Neural cell (in vitro differentiated cells): ENCODE results near the gene FAM228B. TPM values are rescaled to one million over a fixed set of nuclear protein-coding genes. Genes with fewer than 3 reads are reported as not detected.

Experiments
- H2AFZ ChIP-seq: fragments of 200-600, 300-800 bp; sonication (generic), shearing (Covaris generic); 2 replicates; pipeline ENCODE4 v1.6.0; 2014; ENCODE audit warnings: low read depth, mild to moderate bottlenecking, antibody characterized with exemption, low read length, moderate library complexity
- H3F3A ChIP-seq: fragments of 200-600 bp; shearing (Covaris generic); 2 replicates; pipeline ENCODE4 v1.6.1; 2016; ENCODE audit warnings: mild to moderate bottlenecking, moderate library complexity, mixed read lengths, antibody characterized with exemption, low read length; ENCODE audit not compliant: insufficient read depth, poor library complexity, severe bottlenecking
- H3K27ac ChIP-seq: fragments of 200-600, 300-800 bp; sonication (generic), shearing (Covaris generic); 2 replicates; pipeline ENCODE4 v1.5.1; 2014; ENCODE audit warnings: mild to moderate bottlenecking, low read length, moderate library complexity
- H3K27me3 ChIP-seq: fragments of 300-800, 200-600 bp; sonication (generic), shearing (Covaris generic); 2 replicates; pipeline ENCODE4 v1.6.0; 2014; ENCODE audit warnings: mild to moderate bottlenecking, low read depth, low read length, moderate library complexity; ENCODE audit not compliant: insufficient read depth
- H3K36me3 ChIP-seq: fragments of 300-800, 200-600 bp; sonication (generic), shearing (Covaris generic); 2 replicates; pipeline ENCODE4 v1.5.1; 2014; ENCODE audit warnings: mild to moderate bottlenecking, antibody characterized with exemption, low read length, moderate library complexity; ENCODE audit not compliant: insufficient read depth
- H3K4me2 ChIP-seq: fragments of 300-800, 200-600 bp; sonication (generic), shearing (Covaris generic); 2 replicates; pipeline ENCODE4 v1.6.0; 2014; ENCODE audit warnings: mild to moderate bottlenecking, low read length
- H3K4me3 ChIP-seq: fragments of 300-800, 200-600 bp; sonication (generic), shearing (Covaris generic); 2 replicates; pipeline ENCODE4 v1.5.1; 2014; ENCODE audit warnings: mild to moderate bottlenecking, low read length, moderate library complexity
- H3K79me2 ChIP-seq: fragments of 200-600 bp; shearing (Covaris generic); replicated peaks from 2 replicates; pipeline ENCODE4 v1.6.0; 2014; ENCODE audit warnings: mild to moderate bottlenecking, low read length, moderate library complexity; ENCODE audit not compliant: insufficient read depth
- H3K9ac ChIP-seq: fragments of 300-800, 200-600 bp; sonication (generic), shearing (Covaris generic); 2 replicates; pipeline ENCODE4 v1.6.1; 2016; ENCODE audit warnings: mild to moderate bottlenecking, low read length, mixed read lengths
- H3K9me2 ChIP-seq: fragments of 200-600 bp; shearing (Covaris generic); 2 replicates; pipeline ENCODE4 v1.6.1; 2016; ENCODE audit warnings: mild to moderate bottlenecking, low read length, mixed read lengths; ENCODE audit not compliant: insufficient read depth
- H3K9me3 ChIP-seq: fragments of 200-600, 300-800 bp; sonication (generic), shearing (Covaris generic); 2 replicates; pipeline ENCODE4 v1.6.1; 2016; ENCODE audit warnings: mild to moderate bottlenecking, mixed run types, low read length, moderate library complexity, mixed read lengths
- H4K20me1 ChIP-seq: fragments of 200-600 bp; shearing (Covaris generic); 2 replicates; pipeline ENCODE4 v1.6.1; 2016; ENCODE audit warnings: mild to moderate bottlenecking, mixed run types; ENCODE audit not compliant: insufficient read depth
- CTCF ChIP-seq: fragments of 450-650 bp; IDR thresholded peaks from 2 replicates; pipeline ENCODE4 v1.5.1; 2014; ENCODE audit warnings: antibody characterized with exemption, mild to moderate bottlenecking, moderate library complexity; ENCODE audit not compliant: poor library complexity, severe bottlenecking
- EP300 ChIP-seq: fragments of 450-650 bp; conservative IDR thresholded peaks from 2 replicates; pipeline ENCODE4 v1.6.1; 2014; ENCODE audit warnings: antibody characterized with exemption, mild to moderate bottlenecking, moderate library complexity; ENCODE audit not compliant: poor library complexity, severe bottlenecking
- EZH2 ChIP-seq: fragments of 200-600, 300-800 bp; shearing (Covaris generic), sonication (generic); IDR thresholded peaks from 2 replicates; pipeline ENCODE4 v1.6.1; 2014; ENCODE audit warnings: antibody characterized with exemption, low read length, borderline replicate concordance, mild to moderate bottlenecking; ENCODE audit not compliant: insufficient read depth, poor library complexity, severe bottlenecking
- MXI1 ChIP-seq: fragments of 450-650 bp; conservative IDR thresholded peaks from 2 replicates; pipeline ENCODE4 v1.6.1; 2014; ENCODE audit warnings: antibody characterized with exemption, mild to moderate bottlenecking; ENCODE audit not compliant: poor library complexity, severe bottlenecking
- POLR2AphosphoS5 ChIP-seq: IDR thresholded peaks from 2 replicates; pipeline ENCODE4 v1.6.1; 2012
- RAD21 ChIP-seq: fragments of 450-650 bp; conservative IDR thresholded peaks from 2 replicates; pipeline ENCODE4 v1.6.1; 2014; ENCODE audit warnings: antibody characterized with exemption, mild to moderate bottlenecking, moderate library complexity
- REST ChIP-seq: IDR thresholded peaks from 2 replicates; pipeline ENCODE4 v1.6.1; 2012; ENCODE audit warnings: borderline replicate concordance
- SMC3 ChIP-seq: fragments of 450-650 bp; conservative IDR thresholded peaks from 2 replicates; pipeline ENCODE4 v1.6.1; 2014; ENCODE audit warnings: antibody characterized with exemption, mild to moderate bottlenecking, moderate library complexity; ENCODE audit not compliant: poor library complexity
- TAF1 ChIP-seq: IDR thresholded peaks from 2 replicates; pipeline ENCODE4 v1.6.1; 2012; ENCODE audit warnings: low read depth
- polyA plus RNA-seq: library from polyadenylated mRNA; depleted of rRNA; stranded (reverse); fragments of >200 nt; gene quantifications from 2 replicates; pipeline ENCODE4 v1.2.3, GENCODE V29; 2014

The FAM228B gene
- polyA plus RNA-seq, 1 donor from 2014 or later, result 22.0 TPM

GRCh38 chr2:24075259-24075658 is 48.0 kb upstream of the FAM228B start:
- Histone ChIP-seq H3K9me3 (no peaks in the 10 kb centered on the region), H3K4me2 (peak overlapping the region; percentile 60), H3K4me3 (peak overlapping the region; percentile 83), H3K27ac (no peak overlapping the region), H2AFZ (no peak overlapping the region), H3K9ac (peak overlapping the region; percentile 79), H3K9me2 (no peaks in the 10 kb centered on the region), H3K36me3 (no peaks in the 10 kb centered on the region), H4K20me1 (no peaks in the 10 kb centered on the region), H3F3A (no peaks in the 10 kb centered on the region), H3K79me2 (peaks cover 19% of the 10 kb centered on the region), H3K27me3 (no peaks in the 10 kb centered on the region)
- TF ChIP-seq MXI1 (no peak), EP300 (no peak), POLR2AphosphoS5 (no peak), RAD21 (no peak), REST (no peak), EZH2 (no peak), TAF1 (no peak), SMC3 (no peak), CTCF (no peak)

DNA sequence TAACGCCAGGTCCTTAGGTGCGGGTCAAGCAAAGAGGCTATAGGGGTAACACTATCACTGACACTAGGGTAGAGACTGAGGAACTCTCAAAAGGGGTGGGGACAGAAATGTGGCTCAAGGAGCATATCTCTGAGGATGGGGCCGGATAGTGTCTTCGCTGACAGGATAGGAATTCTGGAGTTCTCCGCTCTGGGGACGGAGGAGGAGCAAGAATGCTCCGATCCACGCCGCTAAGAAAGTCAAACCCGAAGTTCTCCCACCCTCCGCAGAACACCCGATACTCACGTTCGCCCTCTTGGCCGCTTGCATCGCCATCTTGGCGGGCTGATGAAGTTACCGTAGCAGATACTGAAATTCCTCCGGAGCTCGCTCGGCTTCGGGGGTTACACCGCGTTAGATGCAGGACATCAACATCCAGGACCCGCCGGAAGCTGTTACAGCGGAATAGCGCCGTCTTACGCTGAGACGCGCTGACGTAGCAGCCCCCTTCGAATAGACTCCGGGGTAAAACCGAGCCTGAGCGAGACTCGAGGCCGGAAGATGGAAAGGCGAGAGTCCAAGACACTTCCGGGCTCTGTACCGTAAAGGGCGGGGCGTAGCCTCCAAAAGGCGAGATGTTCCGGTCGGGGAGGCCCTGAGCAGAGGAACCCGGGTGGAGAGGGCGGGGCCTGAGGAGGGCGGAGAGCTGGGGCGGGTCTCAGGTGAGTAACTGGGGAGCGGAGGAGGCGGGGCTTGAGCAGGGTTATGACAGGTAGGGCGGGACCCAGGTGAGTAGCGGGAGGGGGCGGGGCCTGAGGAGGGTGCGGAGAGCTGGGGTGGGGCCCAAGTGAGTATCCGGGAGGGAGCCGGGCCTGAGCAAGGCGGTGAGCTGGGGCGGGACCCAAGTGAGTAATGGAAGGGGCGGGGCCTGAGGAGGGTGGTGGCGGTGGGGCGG is 47.1 kb upstream of the FAM228B start, which contains the start of gene SF3B6:
Gene SF3B6, minus strand, starts transcription at position 412 of the 934 bp plus-strand sequence. Its CDS starts 97 bp downstream, at position 315.
- no peaks in the 10 kb centered on the region for H3K9me3 ChIP-seq
- H3K27ac ChIP-seq, result peak within 1 kb of the TSS; percentile 81
- H2AFZ ChIP-seq, result peak within 1 kb of the TSS; percentile 89
- H3K4me3 ChIP-seq, result peak within 1 kb of the TSS; percentile 83
- TF ChIP-seq MXI1 (peak; percentile 86), POLR2AphosphoS5 (peak; percentile 88), SMC3 (peak; percentile 59), CTCF (peak; percentile 27), RAD21 (peak; percentile 48), EP300 (peak; percentile 82), TAF1 (peak; percentile 63), REST (peak; percentile 81), EZH2 (no peak)
- no peaks in the 10 kb centered on the region for H3K27me3 ChIP-seq
- no peaks in the 10 kb centered on the region for H3K36me3 ChIP-seq
- H3F3A ChIP-seq, result no peaks in the 10 kb centered on the region
- no peaks in the 10 kb centered on the region for H3K9me2 ChIP-seq
- peak within 1 kb of the TSS; percentile 76 for H3K4me2 ChIP-seq
- H3K79me2 ChIP-seq, result peaks cover 19% of the 10 kb centered on the region
- no peaks in the 10 kb centered on the region for H4K20me1 ChIP-seq
- peak within 1 kb of the TSS; percentile 79 for H3K9ac ChIP-seq
